PFSK-1 (cell line): Measurements from ENCODE around the gene GALNT5.

ENCODE experiments used
- FOXP2 ChIP-seq: optimal IDR thresholded peaks from 2 replicates; pipeline ENCODE3; 2011; ENCODE audit warnings: borderline replicate concordance, control low read depth, inconsistent platforms; ENCODE audit not compliant: insufficient read depth; ENCODE audit errors: extremely low read length, extremely low read depth
- POLR2AphosphoS5 ChIP-seq: IDR thresholded peaks from 2 replicates; pipeline ENCODE4 v1.6.1; 2012; ENCODE audit warnings: low read depth, mild to moderate bottlenecking, control low read depth, low read length, moderate library complexity
- SIN3A ChIP-seq: IDR thresholded peaks from 2 replicates; pipeline ENCODE4 v1.6.1; 2012; ENCODE audit warnings: mild to moderate bottlenecking, low read length, moderate library complexity, borderline replicate concordance; ENCODE audit not compliant: insufficient read depth
- TAF1 ChIP-seq: IDR thresholded peaks from 2 replicates; pipeline ENCODE4 v1.6.1; 2012; ENCODE audit warnings: low read length, control low read depth, borderline replicate concordance; ENCODE audit not compliant: insufficient read depth
- TF ChIP-seq, protein P1 (sequence below), 2 experiments: IDR thresholded peaks; 2 replicates each; pipeline versions ENCODE4 v1.6.1 to v1.8.0; 2011 to 2012; ENCODE audit warnings: low read depth in 2 of 2, low read length in 2 of 2, control low read depth in 1 of 2, inconsistent platforms in 1 of 2, mild to moderate bottlenecking in 1 of 2, moderate library complexity in 1 of 2; ENCODE audit not compliant: insufficient read depth in 1 of 2

The GALNT5 gene

DNA sequence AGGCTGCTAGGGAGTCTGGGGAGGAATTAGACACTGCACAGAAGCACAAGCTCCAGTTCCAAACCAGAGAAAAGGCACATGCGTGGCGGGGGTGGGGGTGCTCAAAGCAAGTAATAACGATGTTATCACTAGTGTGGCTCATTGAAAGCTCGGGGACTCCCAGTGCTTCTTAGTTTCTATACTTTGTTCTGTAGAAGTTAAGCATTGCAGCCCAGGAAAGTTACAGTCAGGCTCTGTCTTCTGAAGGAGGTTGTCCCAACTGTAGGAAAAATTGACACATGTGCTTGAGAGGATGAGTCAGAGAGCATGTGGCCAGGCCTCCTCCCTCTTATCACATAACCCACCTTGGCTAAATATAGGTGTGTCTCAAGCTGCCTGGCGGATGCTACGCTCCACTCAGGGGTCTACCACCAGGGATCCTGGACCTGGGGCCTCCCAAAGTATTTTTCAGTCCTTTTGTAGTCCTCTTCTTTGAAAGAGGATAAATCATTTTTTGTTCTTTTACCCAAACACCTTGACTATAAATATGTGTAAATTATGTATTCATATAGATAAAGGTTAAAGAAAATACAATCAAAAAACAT lies 3.8 kb downstream of the GALNT5 start:
- TF ChIP-seq, protein P1, sequence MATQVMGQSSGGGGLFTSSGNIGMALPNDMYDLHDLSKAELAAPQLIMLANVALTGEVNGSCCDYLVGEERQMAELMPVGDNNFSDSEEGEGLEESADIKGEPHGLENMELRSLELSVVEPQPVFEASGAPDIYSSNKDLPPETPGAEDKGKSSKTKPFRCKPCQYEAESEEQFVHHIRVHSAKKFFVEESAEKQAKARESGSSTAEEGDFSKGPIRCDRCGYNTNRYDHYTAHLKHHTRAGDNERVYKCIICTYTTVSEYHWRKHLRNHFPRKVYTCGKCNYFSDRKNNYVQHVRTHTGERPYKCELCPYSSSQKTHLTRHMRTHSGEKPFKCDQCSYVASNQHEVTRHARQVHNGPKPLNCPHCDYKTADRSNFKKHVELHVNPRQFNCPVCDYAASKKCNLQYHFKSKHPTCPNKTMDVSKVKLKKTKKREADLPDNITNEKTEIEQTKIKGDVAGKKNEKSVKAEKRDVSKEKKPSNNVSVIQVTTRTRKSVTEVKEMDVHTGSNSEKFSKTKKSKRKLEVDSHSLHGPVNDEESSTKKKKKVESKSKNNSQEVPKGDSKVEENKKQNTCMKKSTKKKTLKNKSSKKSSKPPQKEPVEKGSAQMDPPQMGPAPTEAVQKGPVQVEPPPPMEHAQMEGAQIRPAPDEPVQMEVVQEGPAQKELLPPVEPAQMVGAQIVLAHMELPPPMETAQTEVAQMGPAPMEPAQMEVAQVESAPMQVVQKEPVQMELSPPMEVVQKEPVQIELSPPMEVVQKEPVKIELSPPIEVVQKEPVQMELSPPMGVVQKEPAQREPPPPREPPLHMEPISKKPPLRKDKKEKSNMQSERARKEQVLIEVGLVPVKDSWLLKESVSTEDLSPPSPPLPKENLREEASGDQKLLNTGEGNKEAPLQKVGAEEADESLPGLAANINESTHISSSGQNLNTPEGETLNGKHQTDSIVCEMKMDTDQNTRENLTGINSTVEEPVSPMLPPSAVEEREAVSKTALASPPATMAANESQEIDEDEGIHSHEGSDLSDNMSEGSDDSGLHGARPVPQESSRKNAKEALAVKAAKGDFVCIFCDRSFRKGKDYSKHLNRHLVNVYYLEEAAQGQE (IDR thresholded peaks at IDR 0.05; ENCODE audit: insufficient read depth in 1 of 2, low read depth in 2 of 2, low read length in 2 of 2), result no peak
- TF ChIP-seq FOXP2 (no peak), POLR2AphosphoS5 (no peak)

GRCh38 chr2:157262248-157262647 lies 4.7 kb downstream of the GALNT5 start:
- TF ChIP-seq, protein P1 (IDR thresholded peaks at IDR 0.05; ENCODE audit: insufficient read depth in 1 of 2, low read depth in 2 of 2, low read length in 2 of 2), result no peak
- TF ChIP-seq TAF1, result no peak

- no peak for TF ChIP-seq SIN3A
- TF ChIP-seq POLR2AphosphoS5, result no peak
- no peak for TF ChIP-seq FOXP2
- no peak for TF ChIP-seq TAF1
- TF ChIP-seq, protein P1 (IDR thresholded peaks at IDR 0.05; ENCODE audit: insufficient read depth in 1 of 2, low read depth in 2 of 2, low read length in 2 of 2), result no peak
Measured at GRCh38 chr2:157264099-157264498, 6.6 kb downstream of the GALNT5 start.

DNA sequence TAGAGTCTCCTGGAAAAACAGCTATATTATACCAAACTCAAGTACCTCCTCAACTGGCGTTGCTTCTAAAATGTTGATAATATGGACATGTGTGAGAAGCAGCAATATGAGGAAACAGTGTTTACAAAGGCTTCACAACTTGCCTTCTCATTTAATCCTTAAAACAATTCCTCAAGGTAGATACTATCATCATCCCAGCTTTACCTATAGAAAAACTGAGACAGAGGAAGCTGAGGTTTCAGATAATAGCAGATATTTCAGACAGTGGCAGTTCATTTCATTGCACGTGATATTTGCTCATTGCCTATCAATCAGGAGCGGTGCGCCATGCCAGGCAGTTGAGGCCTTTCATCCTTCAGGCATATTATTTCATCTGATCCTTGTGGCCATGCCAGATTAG lies 8.3 kb downstream of the GALNT5 start:
- TF ChIP-seq TAF1, result no peak
- no peak for TF ChIP-seq SIN3A
- TF ChIP-seq, protein P1 (IDR thresholded peaks at IDR 0.05; ENCODE audit: insufficient read depth in 1 of 2, low read depth in 2 of 2, low read length in 2 of 2), result no peak
- no peak for TF ChIP-seq FOXP2
- no peak for TF ChIP-seq POLR2AphosphoS5

DNA sequence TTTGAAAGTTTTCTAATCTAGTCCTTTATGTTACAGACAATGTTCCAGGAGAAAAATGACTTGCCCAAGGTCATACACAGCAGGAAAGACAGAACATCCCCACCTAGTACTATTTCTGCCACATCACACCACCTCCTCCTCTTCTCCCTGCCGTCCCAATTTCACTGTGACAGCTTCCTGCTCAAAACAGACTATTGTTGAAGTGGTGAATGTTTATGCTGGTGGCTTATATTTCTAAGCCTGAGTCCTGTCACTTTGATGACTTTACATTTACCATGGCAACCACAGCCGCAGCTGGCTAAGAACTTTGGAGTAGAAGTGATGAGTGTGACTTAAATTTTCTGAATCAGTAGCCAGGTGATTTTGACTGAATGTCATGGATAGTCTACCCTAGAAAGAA lies 10.0 kb downstream of the GALNT5 start:
- TF ChIP-seq TAF1, result no peak
- TF ChIP-seq FOXP2, result no peak
- TF ChIP-seq, protein P1 (IDR thresholded peaks at IDR 0.05; ENCODE audit: insufficient read depth in 1 of 2, low read depth in 2 of 2, low read length in 2 of 2), result no peak
- TF ChIP-seq POLR2AphosphoS5, result no peak
- no peak for TF ChIP-seq SIN3A
